ENCODE results near the gene UTP3. TPM values are rescaled to one million over a fixed set of nuclear protein-coding genes. Genes with fewer than 3 reads are reported as not detected.

Gene UTP3
- total and polyA plus RNA-seq, 9 of the 15 experiments (the other 6 are each of a cell fraction or from before 2014, with no cell fraction given): 11.9 to 69.3 (median 34.0) TPM

GRCh38 chr4:70687821-70688794 is at the start of gene UTP3 (continued):
- no peak for TF ChIP-seq FOXJ3 (CRISPR knock-in tag; IDR thresholded peaks at IDR 0.05)
- no peak for TF ChIP-seq HMGN3 (IDR thresholded peaks at IDR 0.05; ENCODE audit: borderline replicate concordance, extremely low read depth, insufficient read length, low read depth, low read length)
- no peak for TF ChIP-seq MTA2 (IDR thresholded peaks at IDR 0.05; ENCODE audit: low read depth)
- no peak for TF ChIP-seq ZNF668 (CRISPR knock-in tag; IDR thresholded peaks at IDR 0.05)
- TF ChIP-seq ADNP (tag; IDR thresholded peaks at IDR 0.05): no peak
- peak; percentile 67; the same call in 1 of the 2 replicates for TF ChIP-seq ZNF584 (CRISPR knock-in tag; IDR thresholded peaks at IDR 0.05; ENCODE audit: low read depth)
- TF ChIP-seq RUNX1 (IDR thresholded peaks at IDR 0.05; ENCODE audit: low read depth): no peak
- TF ChIP-seq DMBX1 (CRISPR knock-in tag; IDR thresholded peaks at IDR 0.05; ENCODE audit: borderline replicate concordance): no peak
- no peak for TF ChIP-seq CSDE1 (IDR thresholded peaks at IDR 0.05)
- no peak; the same call in 1 of the 2 replicates for TF ChIP-seq ZNF609 (CRISPR knock-in tag; IDR thresholded peaks at IDR 0.05; ENCODE audit: borderline replicate concordance)
- TF ChIP-seq RCOR1 (IDR thresholded peaks at IDR 0.05; ENCODE audit: borderline replicate concordance in 1 of 2, low read depth in 2 of 2, low read length in 2 of 2): peak in 1 of 2 experiments; percentile 69; a peak in 3 of 4 replicates
- TF ChIP-seq SMARCC2 (IDR thresholded peaks at IDR 0.05; ENCODE audit: low read depth): peak; percentile 39; the same call in 1 of the 2 replicates
- peak; percentile 50 for TF ChIP-seq ZNF239 (CRISPR knock-in tag; IDR thresholded peaks at IDR 0.05)
- TF ChIP-seq PBX2 (CRISPR knock-in tag; IDR thresholded peaks at IDR 0.05; ENCODE audit: low read depth): no peak
- no peak for TF ChIP-seq PBX2 (tag; conservative IDR thresholded peaks at IDR 0.05; ENCODE audit: low read depth)
- 0 out of 2 replicates have a peak, but pooled peaks have one; percentile 16 for TF ChIP-seq NFE2 (IDR thresholded peaks at IDR 0.05; ENCODE audit: low read depth)
- peak; percentile 10; the same call in 1 of the 2 replicates for TF ChIP-seq ATF3 (IDR thresholded peaks at IDR 0.05)
- TF ChIP-seq ATF3 (CRISPR knock-in tag; conservative IDR thresholded peaks at IDR 0.05): peak; percentile 87
- TF ChIP-seq HEY1 (CRISPR knock-in tag; IDR thresholded peaks at IDR 0.05; ENCODE audit: borderline replicate concordance): no peak

Measured in K562 (cell line).